Stimulated activated naive CD8-positive, alpha-beta T cell treated with anti-CD3 and anti-CD28 coated beads, Interleukin-15, amount 100 ng/mL, for 72 hours (primary cell): ENCODE data around the gene METTL16.
"Not testable (repeated sequence)": the region's sequence is repeated elsewhere in the genome, so short reads cannot be mapped to it uniquely, and the experiment has no call there.

Experiments
- ATAC-seq: fragments of 150-1000 bp; cut with Tn5 transposase; 2 replicates; pipeline ENCODE4 v1.10.0; 2021; ENCODE audit warnings: mild to moderate bottlenecking, moderate library complexity
- DNase-seq, 2 donors: peaks; one replicate each; pipeline ENCODE4 v3.0.0; 2021 to 2022
- H3K27ac Mint-ChIP-seq, 2 donors: one replicate each; pipeline ENCODE4 v1.8.0; 2022; ENCODE audit warnings: mild to moderate bottlenecking in 2 of 2, mixed read lengths in 2 of 2, moderate library complexity in 2 of 2
- H3K27me3 Mint-ChIP-seq: one replicate; pipeline ENCODE4 v1.8.0; 2022; ENCODE audit warnings: mixed read lengths
- H3K4me1 Mint-ChIP-seq: one replicate; pipeline ENCODE4 v1.8.0; 2022; ENCODE audit warnings: mild to moderate bottlenecking, mixed read lengths
- H3K4me3 Mint-ChIP-seq, 2 donors: one replicate each; pipeline ENCODE4 v1.8.0; 2022; ENCODE audit warnings: mild to moderate bottlenecking in 2 of 2, mixed read lengths in 2 of 2, moderate library complexity in 1 of 2
- H3K9me3 Mint-ChIP-seq, 2 donors: one replicate each; pipeline ENCODE4 v1.8.0; 2022; ENCODE audit warnings: mixed read lengths in 2 of 2

Gene METTL16

GRCh38 chr17:2511462-2512369 lies at the start of gene METTL16:
Gene METTL16, minus strand, starts transcription at chr17:2511888. Its CDS starts 9,557 bp downstream, at chr17:2502331.
- Mint-ChIP-seq H3K4me1 (peaks cover 11% of the 10 kb centered on the region), H3K4me3 (peak within 1 kb of the TSS in 1 of 2 donors; percentile 32)

GRCh38 chr17:2560658-2561057 lies 49.0 kb upstream of the METTL16 start:
- no peak for ATAC-seq
- Mint-ChIP-seq H3K4me1 (peaks cover 26% of the 10 kb centered on the region), H3K27me3 (no peaks in the 10 kb centered on the region), H3K4me3 (no peak overlapping the region), H3K27ac (no peak overlapping the region), H3K9me3 (peaks cover 0 to 5% of the 10 kb centered on the region in 2 donors)
- DNase-seq, result no peak

More at GRCh38 chr17:2511462-2512369, at the start of gene METTL16:
- H3K9me3 Mint-ChIP-seq, result no peaks in the 10 kb centered on the region
- peak within 1 kb of the TSS in 1 of 2 donors; percentile 39 for H3K27ac Mint-ChIP-seq
- ATAC-seq (peak; percentile 99), DNase-seq (peak; percentile 94 to 97)
- H3K27me3 Mint-ChIP-seq, result no peaks in the 10 kb centered on the region

GRCh38 chr17:2551928-2552327 lies 40.2 kb upstream of the METTL16 start:
- Mint-ChIP-seq H3K27me3 (peaks cover 11% of the 10 kb centered on the region), H3K9me3 (peaks cover 0 to 5% of the 10 kb centered on the region in 2 donors), H3K4me1 (peaks cover 6% of the 10 kb centered on the region), H3K4me3 (no peak overlapping the region), H3K27ac (no peak overlapping the region)
- no peak for DNase-seq
- ATAC-seq, result no peak

GRCh38 chr17:2551493-2551892 lies 39.8 kb upstream of the METTL16 start:
- Mint-ChIP-seq H3K27me3 (peaks cover 11% of the 10 kb centered on the region), H3K4me1 (peaks cover 6% of the 10 kb centered on the region)

GRCh38 chr17:2549392-2550211 lies 37.9 kb upstream of the METTL16 start:
- no peak overlapping the region for H3K27ac Mint-ChIP-seq
- peaks cover 6% of the 10 kb centered on the region for H3K4me1 Mint-ChIP-seq
- no peak overlapping the region for H3K4me3 Mint-ChIP-seq
- DNase-seq (no peak), ATAC-seq (no peak)
- H3K27me3 Mint-ChIP-seq, result peaks cover 11% of the 10 kb centered on the region
- no peaks in the 10 kb centered on the region for H3K9me3 Mint-ChIP-seq

More at GRCh38 chr17:2551493-2551892, 39.8 kb upstream of the METTL16 start:
- peaks cover 0 to 4% of the 10 kb centered on the region in 2 donors for H3K9me3 Mint-ChIP-seq
- H3K4me3 Mint-ChIP-seq, result no peak overlapping the region
- H3K27ac Mint-ChIP-seq, result no peak overlapping the region
- DNase-seq (no peak), ATAC-seq (no peak)

- H3K4me3 Mint-ChIP-seq, H3K9me3 Mint-ChIP-seq, H3K4me1 Mint-ChIP-seq, DNase-seq, ATAC-seq: not testable (repeated sequence)
- peak overlapping the region in 1 of 2 donors; percentile 67 for H3K27ac Mint-ChIP-seq
- peaks cover 11% of the 10 kb centered on the region for H3K27me3 Mint-ChIP-seq
Measured at GRCh38 chr17:2548026-2548425, 36.3 kb upstream of the METTL16 start.

GRCh38 chr17:2547176-2547575 lies 35.5 kb upstream of the METTL16 start:
- ATAC-seq, result no peak
- no peak for DNase-seq
- H3K27me3 Mint-ChIP-seq, result peaks cover 6% of the 10 kb centered on the region
- peaks cover 11% of the 10 kb centered on the region for H3K4me1 Mint-ChIP-seq
- no peak overlapping the region for H3K4me3 Mint-ChIP-seq
- H3K9me3 Mint-ChIP-seq, result no peaks in the 10 kb centered on the region
- peak overlapping the region in 1 of 2 donors; percentile 19 for H3K27ac Mint-ChIP-seq

- no peaks in the 10 kb centered on the region for H3K27me3 Mint-ChIP-seq
- H3K9me3 Mint-ChIP-seq, result no peaks in the 10 kb centered on the region
- H3K4me1 Mint-ChIP-seq, result peaks cover 8% of the 10 kb centered on the region
- no peak overlapping the region for H3K4me3 Mint-ChIP-seq
- H3K27ac Mint-ChIP-seq, result no peak overlapping the region
- DNase-seq, result no peak
- ATAC-seq, result no peak
Measured at GRCh38 chr17:2545393-2545792, 33.7 kb upstream of the METTL16 start.

GRCh38 chr17:2542456-2542855 lies 30.8 kb upstream of the METTL16 start:
- no peaks in the 10 kb centered on the region for H3K9me3 Mint-ChIP-seq
- ATAC-seq, result peak; percentile 64
- peak overlapping the region in 1 of 2 donors; percentile 15 for H3K27ac Mint-ChIP-seq
- no peak overlapping the region for H3K4me3 Mint-ChIP-seq
- peaks cover 14% of the 10 kb centered on the region for H3K4me1 Mint-ChIP-seq
- no peaks in the 10 kb centered on the region for H3K27me3 Mint-ChIP-seq
- DNase-seq, result no peak

GRCh38 chr17:2542056-2542455 lies 30.4 kb upstream of the METTL16 start:
- Mint-ChIP-seq H3K9me3 (no peaks in the 10 kb centered on the region), H3K4me3 (no peak overlapping the region), H3K27ac (no peak overlapping the region), H3K27me3 (no peaks in the 10 kb centered on the region), H3K4me1 (peaks cover 14% of the 10 kb centered on the region)
- DNase-seq (no peak), ATAC-seq (no peak)

GRCh38 chr17:2537579-2537978 lies 25.9 kb upstream of the METTL16 start:
- H3K27ac Mint-ChIP-seq, H3K27me3 Mint-ChIP-seq, DNase-seq, H3K4me3 Mint-ChIP-seq, H3K9me3 Mint-ChIP-seq, ATAC-seq: not testable (repeated sequence)
- peaks cover 13% of the 10 kb centered on the region for H3K4me1 Mint-ChIP-seq

GRCh38 chr17:2532146-2532720 lies 20.5 kb upstream of the METTL16 start:
- ATAC-seq, result no peak
- H3K9me3 Mint-ChIP-seq, result no peaks in the 10 kb centered on the region
- H3K4me1 Mint-ChIP-seq, result peaks cover 9% of the 10 kb centered on the region

GRCh38 chr17:2531243-2531954 lies 19.7 kb upstream of the METTL16 start:
- DNase-seq, result peak; percentile 27 to 38
- Mint-ChIP-seq H3K4me3 (peak overlapping the region; percentile 50 to 72), H3K27ac (peak overlapping the region; percentile 42 to 61)
- ATAC-seq, result peak; percentile 83
- H3K4me1 Mint-ChIP-seq, H3K9me3 Mint-ChIP-seq, H3K27me3 Mint-ChIP-seq: not testable (repeated sequence)

More at GRCh38 chr17:2532146-2532720, 20.5 kb upstream of the METTL16 start:
- DNase-seq, result no peak
- no peaks in the 10 kb centered on the region for H3K27me3 Mint-ChIP-seq
- no peak overlapping the region for H3K27ac Mint-ChIP-seq
- H3K4me3 Mint-ChIP-seq, result no peak overlapping the region

- not testable (repeated sequence) for H3K27ac Mint-ChIP-seq, ATAC-seq, H3K9me3 Mint-ChIP-seq, H3K27me3 Mint-ChIP-seq, H3K4me3 Mint-ChIP-seq, DNase-seq, H3K4me1 Mint-ChIP-seq
Measured at GRCh38 chr17:2521775-2522410, 10.2 kb upstream of the METTL16 start.
